ENCODE data around the gene PRKAA2.

The PRKAA2 gene

GRCh38 chr1:56688522-56689026 lies 43.5 kb downstream of the PRKAA2 start (continued):
- TF ChIP-seq ZFP41 (tag by site-specific recombination; IDR thresholded peaks at IDR 0.05; ENCODE audit: borderline replicate concordance), result no peak
- TF ChIP-seq GLI4 (tag by site-specific recombination; IDR thresholded peaks at IDR 0.05), result no peak
- no peak for TF ChIP-seq RBAK (tag by site-specific recombination; IDR thresholded peaks at IDR 0.05)
- no peak for TF ChIP-seq ATF2 (tag by site-specific recombination; IDR thresholded peaks at IDR 0.05; ENCODE audit: low read depth)
- TF ChIP-seq ZNF529 (tag by site-specific recombination; IDR thresholded peaks at IDR 0.05; ENCODE audit: insufficient replicate concordance), result no peak
- 0 out of 2 replicates have a peak, but pooled peaks have one; percentile 27 for TF ChIP-seq SP3 (tag by site-specific recombination; IDR thresholded peaks at IDR 0.05)
- TF ChIP-seq ZNF133 (tag by site-specific recombination; IDR thresholded peaks at IDR 0.05), result no peak
- TF ChIP-seq ZNF660 (tag by site-specific recombination; IDR thresholded peaks at IDR 0.05), result peak; percentile 73
- TF ChIP-seq ZNF280D (tag by site-specific recombination; IDR thresholded peaks at IDR 0.05), result no peak
- TF ChIP-seq WT1 (tag by site-specific recombination; IDR thresholded peaks at IDR 0.05), result no peak
- TF ChIP-seq ZNF621 (tag by site-specific recombination; IDR thresholded peaks at IDR 0.05), result no peak
- peak; percentile 92 for TF ChIP-seq ZNF366 (tag by site-specific recombination; conservative IDR thresholded peaks at IDR 0.05)
- peak; percentile 35; the same call in 1 of the 2 replicates for TF ChIP-seq FEZF1 (tag by site-specific recombination; IDR thresholded peaks at IDR 0.05)
- no peak for TF ChIP-seq ZNF211 (tag by site-specific recombination; IDR thresholded peaks at IDR 0.05; ENCODE audit: low read depth)
- TF ChIP-seq ZSCAN23 (tag by site-specific recombination; IDR thresholded peaks at IDR 0.05), result peak; percentile 69; the same call in 1 of the 2 replicates
- no peak for TF ChIP-seq ZNF596 (tag by site-specific recombination; IDR thresholded peaks at IDR 0.05)
- TF ChIP-seq ZNF114 (tag by site-specific recombination; IDR thresholded peaks at IDR 0.05), result no peak
- no peak for TF ChIP-seq ZBTB26 (tag by site-specific recombination; optimal IDR thresholded peaks at IDR 0.05)
- peak; percentile 9; the same call in 1 of the 2 replicates for TF ChIP-seq ZNF146 (tag by site-specific recombination; IDR thresholded peaks at IDR 0.05)
- TF ChIP-seq INSM2 (tag by site-specific recombination; IDR thresholded peaks at IDR 0.05), result peak; percentile 62
- TF ChIP-seq ZNF394 (tag by site-specific recombination; IDR thresholded peaks at IDR 0.05; ENCODE audit: borderline replicate concordance), result peak; percentile 33; the same call in 1 of the 2 replicates
- TF ChIP-seq HOXA7 (CRISPR knock-in tag; IDR thresholded peaks at IDR 0.05; ENCODE audit: borderline replicate concordance), result no peak
- no peak for TF ChIP-seq ZBTB11 (tag by site-specific recombination; conservative IDR thresholded peaks at IDR 0.05; ENCODE audit: low read depth)
- TF ChIP-seq ZNF558 (tag by site-specific recombination; IDR thresholded peaks at IDR 0.05), result peak; percentile 57; the same call in 1 of the 2 replicates
- TF ChIP-seq ZSCAN5A (tag by site-specific recombination; IDR thresholded peaks at IDR 0.05), result no peak
- no peak for TF ChIP-seq ZNF555 (tag by site-specific recombination; conservative IDR thresholded peaks at IDR 0.05)
